GM12878 (cell line): ENCODE data around the gene DCTN5. TPM values are rescaled to one million over a fixed set of nuclear protein-coding genes. Genes with fewer than 3 reads are reported as not detected.

ENCODE experiments used
- ASH2L ChIP-seq: fragments of 300-600, 200-600 bp; sonication (generic); IDR thresholded peaks from 2 replicates; pipeline ENCODE4 v1.6.1; 2017; ENCODE audit warnings: low read depth, mild to moderate bottlenecking, borderline replicate concordance
- BACH1 ChIP-seq: fragments of 450-650 bp; IDR thresholded peaks from 2 replicates; pipeline ENCODE4 v1.6.1; 2017; ENCODE audit warnings: mild to moderate bottlenecking, borderline replicate concordance
- CBX5 ChIP-seq: sonication (generic); IDR thresholded peaks from 2 replicates; pipeline ENCODE4 v1.6.1; 2016; ENCODE audit warnings: low read depth, moderate library complexity, mild to moderate bottlenecking, inconsistent platforms
- CHD4 ChIP-seq: fragments of 200-600 bp; sonication (generic); IDR thresholded peaks from 2 replicates; pipeline ENCODE4 v1.6.1; 2016; ENCODE audit warnings: mild to moderate bottlenecking
- FOS ChIP-seq: IDR thresholded peaks from 3 replicates; pipeline ENCODE4 v1.6.1; 2011; ENCODE audit warnings: borderline replicate concordance; ENCODE audit not compliant: insufficient read length; ENCODE audit errors: extremely low read depth
- HDGF ChIP-seq: fragments of 450-650 bp; IDR thresholded peaks from 2 replicates; pipeline ENCODE4 v1.6.1; 2016; ENCODE audit warnings: antibody characterized with exemption
- MEF2B ChIP-seq: fragments of 450-650 bp; IDR thresholded peaks from 2 replicates; pipeline ENCODE4 v1.6.1; 2018; ENCODE audit warnings: mild to moderate bottlenecking, moderate library complexity; ENCODE audit not compliant: partially characterized antibody, poor library complexity, severe bottlenecking
- MYB ChIP-seq: fragments of 150-350 bp; IDR thresholded peaks from 2 replicates; pipeline ENCODE4 v1.6.1; 2014; ENCODE audit warnings: mild to moderate bottlenecking, low read depth, low read length, borderline replicate concordance
- NFYB ChIP-seq: IDR thresholded peaks from 2 replicates; pipeline ENCODE4 v1.6.1; 2011; ENCODE audit warnings: low read depth, mild to moderate bottlenecking, low read length, improper control_type of control experiment, moderate library complexity; ENCODE audit not compliant: insufficient read depth
- PAX8 ChIP-seq: fragments of 450-650 bp; IDR thresholded peaks from 2 replicates; pipeline ENCODE4 v1.6.1; 2017; ENCODE audit warnings: mild to moderate bottlenecking, moderate library complexity
- POU2F2 ChIP-seq: IDR thresholded peaks from 3 replicates; pipeline ENCODE4 v1.6.1; 2011; ENCODE audit warnings: low read depth, mild to moderate bottlenecking, low read length, borderline replicate concordance
- RB1 ChIP-seq: fragments of 450-650 bp; formaldehyde crosslinking; IDR thresholded peaks from 2 replicates; pipeline ENCODE4 v1.6.1; 2017; ENCODE audit warnings: mild to moderate bottlenecking, borderline replicate concordance
- SMAD1 ChIP-seq: fragments of 450-650 bp; IDR thresholded peaks from 2 replicates; pipeline ENCODE4 v1.6.1; 2018; ENCODE audit warnings: mild to moderate bottlenecking, low read depth; ENCODE audit not compliant: partially characterized antibody
- SMAD5 ChIP-seq: IDR thresholded peaks from 2 replicates; pipeline ENCODE4 v1.6.1; 2016; ENCODE audit warnings: antibody characterized with exemption, low read depth
- SMARCA5 ChIP-seq: fragments of 450-650 bp; IDR thresholded peaks from 2 replicates; pipeline ENCODE4 v1.6.1; 2017; ENCODE audit warnings: mild to moderate bottlenecking
- SREBF1 ChIP-seq: IDR thresholded peaks from 2 replicates; pipeline ENCODE4 v1.6.1; 2012; ENCODE audit warnings: mild to moderate bottlenecking, low read length
- TCF12 ChIP-seq: IDR thresholded peaks from 2 replicates; pipeline ENCODE4 v1.6.1; 2011; ENCODE audit warnings: low read depth, mild to moderate bottlenecking, low read length
- ZBTB40 ChIP-seq: fragments of 450-650 bp; IDR thresholded peaks from 2 replicates; pipeline ENCODE4 v1.6.1; 2016; ENCODE audit warnings: mild to moderate bottlenecking, moderate library complexity, borderline replicate concordance
- ZNF207 ChIP-seq: fragments of 450-650 bp; IDR thresholded peaks from 2 replicates; pipeline ENCODE4 v1.6.1; 2014; ENCODE audit warnings: antibody characterized with exemption, mild to moderate bottlenecking, borderline replicate concordance
- ZNF24 ChIP-seq: fragments of 450-650 bp; IDR thresholded peaks from 2 replicates; pipeline ENCODE4 v1.6.1; 2017; ENCODE audit warnings: antibody characterized with exemption, mild to moderate bottlenecking
- ZNF622 ChIP-seq: fragments of 450-650 bp; IDR thresholded peaks from 2 replicates; pipeline ENCODE4 v1.6.1; 2017; ENCODE audit warnings: mild to moderate bottlenecking, inconsistent platforms
- polyA plus RNA-seq, 11 experiments: library from polyadenylated mRNA; depleted of rRNA in 4 of 11; unstranded in 6 of 11; stranded (reverse) in 5 of 11; fragments of >200 nt; fragmentation: Nextera tagmentation in 4 of 11; fragmentation: Illumina TruSeq in 1 of 11; extraction: Ambion mirVana in 4 of 11; extraction: Trizol in 1 of 11; gene quantifications; 1 replicate in 1 of 11; 2 replicates in 10 of 11; pipeline versions ENCODE4 v1.2.1 to v1.2.3, GENCODE V29; 2011 to 2016; ENCODE audit warnings: inconsistent platforms in 2 of 11, missing spikeins in 2 of 11, low read depth in 1 of 11
- total RNA-seq, 4 experiments: library from RNA; depleted of rRNA in 3 of 4; stranded (reverse); fragments of >200 nt in 3 of 4; fragmentation: Illumina TruSeq in 1 of 4; extraction: Trizol in 1 of 4; gene quantifications; 2 replicates each; pipeline versions ENCODE4 v1.2.1 to v1.2.3, GENCODE V29; 2013 to 2021
- TF ChIP-seq, protein P1 (sequence below): fragments of 150-350 bp; IDR thresholded peaks from 2 replicates; pipeline ENCODE4 v1.6.1; 2016; ENCODE audit warnings: low read depth, low read length
- TF ChIP-seq, protein P2 (sequence below): fragments of 450-650 bp; IDR thresholded peaks from 2 replicates; pipeline ENCODE4 v1.6.1; 2016; ENCODE audit warnings: mild to moderate bottlenecking

Gene DCTN5
- total and polyA plus RNA-seq, 10 of the 15 experiments (the other 5 are each of a cell fraction or from before 2014, with no cell fraction given): 49.1 to 153 (median 81.4) TPM

DNA sequence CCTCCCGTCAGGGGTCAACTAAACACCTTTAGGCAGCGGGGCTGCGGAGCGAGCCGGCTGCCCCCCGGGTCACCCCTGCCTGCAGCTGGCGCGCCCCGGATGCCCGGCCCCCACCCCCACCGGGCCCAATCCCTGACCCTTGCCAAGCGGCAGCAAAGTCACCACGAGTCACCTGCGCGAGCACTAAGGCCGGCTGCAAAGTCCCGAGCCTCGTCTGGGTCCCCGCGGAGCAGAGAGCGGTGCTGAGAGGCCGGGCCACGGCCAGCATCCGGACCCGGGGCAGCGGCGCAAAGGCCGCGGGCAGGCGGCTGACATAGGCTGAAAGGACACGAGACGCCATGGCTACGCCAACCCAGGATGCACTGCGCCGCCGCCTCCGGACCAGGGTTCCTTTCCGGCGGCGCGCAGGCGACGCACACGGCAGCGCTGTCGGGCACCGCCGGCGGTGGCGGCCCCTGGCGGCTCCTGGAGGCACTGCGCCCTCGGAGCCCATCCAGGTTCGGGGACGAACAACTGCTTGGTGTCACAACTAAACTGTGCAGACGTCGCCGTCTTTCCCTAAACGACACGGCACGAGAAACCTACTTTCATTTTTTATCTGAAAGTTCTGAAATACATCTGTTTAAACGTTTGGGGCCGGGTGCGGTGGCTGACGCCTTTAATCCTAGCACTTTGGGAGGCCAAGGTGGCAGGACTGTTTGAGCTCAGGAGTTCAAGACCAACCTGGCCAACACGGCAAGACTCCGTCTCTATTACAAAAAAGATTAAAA, 45.1 kb upstream of the DCTN5 start, which contains the start of gene NDUFAB1 (continued):
- TF ChIP-seq ZBTB40: no peak; the same call in 1 of the 2 replicates
- no peak; the same call in 2 of the 3 replicates for TF ChIP-seq POU2F2
- TF ChIP-seq ZNF207: peak; percentile 96; the same call in 1 of the 2 replicates
- TF ChIP-seq TCF12: no peak; the same call in 1 of the 2 replicates
- TF ChIP-seq, protein P1, sequence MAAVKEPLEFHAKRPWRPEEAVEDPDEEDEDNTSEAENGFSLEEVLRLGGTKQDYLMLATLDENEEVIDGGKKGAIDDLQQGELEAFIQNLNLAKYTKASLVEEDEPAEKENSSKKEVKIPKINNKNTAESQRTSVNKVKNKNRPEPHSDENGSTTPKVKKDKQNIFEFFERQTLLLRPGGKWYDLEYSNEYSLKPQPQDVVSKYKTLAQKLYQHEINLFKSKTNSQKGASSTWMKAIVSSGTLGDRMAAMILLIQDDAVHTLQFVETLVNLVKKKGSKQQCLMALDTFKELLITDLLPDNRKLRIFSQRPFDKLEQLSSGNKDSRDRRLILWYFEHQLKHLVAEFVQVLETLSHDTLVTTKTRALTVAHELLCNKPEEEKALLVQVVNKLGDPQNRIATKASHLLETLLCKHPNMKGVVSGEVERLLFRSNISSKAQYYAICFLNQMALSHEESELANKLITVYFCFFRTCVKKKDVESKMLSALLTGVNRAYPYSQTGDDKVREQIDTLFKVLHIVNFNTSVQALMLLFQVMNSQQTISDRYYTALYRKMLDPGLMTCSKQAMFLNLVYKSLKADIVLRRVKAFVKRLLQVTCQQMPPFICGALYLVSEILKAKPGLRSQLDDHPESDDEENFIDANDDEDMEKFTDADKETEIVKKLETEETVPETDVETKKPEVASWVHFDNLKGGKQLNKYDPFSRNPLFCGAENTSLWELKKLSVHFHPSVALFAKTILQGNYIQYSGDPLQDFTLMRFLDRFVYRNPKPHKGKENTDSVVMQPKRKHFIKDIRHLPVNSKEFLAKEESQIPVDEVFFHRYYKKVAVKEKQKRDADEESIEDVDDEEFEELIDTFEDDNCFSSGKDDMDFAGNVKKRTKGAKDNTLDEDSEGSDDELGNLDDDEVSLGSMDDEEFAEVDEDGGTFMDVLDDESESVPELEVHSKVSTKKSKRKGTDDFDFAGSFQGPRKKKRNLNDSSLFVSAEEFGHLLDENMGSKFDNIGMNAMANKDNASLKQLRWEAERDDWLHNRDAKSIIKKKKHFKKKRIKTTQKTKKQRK: no peak
- TF ChIP-seq ASH2L: no peak
- TF ChIP-seq MYB: no peak
- TF ChIP-seq SMARCA5: peak; percentile 97
- no peak for TF ChIP-seq CHD4
- TF ChIP-seq ZNF622: no peak
- TF ChIP-seq, protein P2, sequence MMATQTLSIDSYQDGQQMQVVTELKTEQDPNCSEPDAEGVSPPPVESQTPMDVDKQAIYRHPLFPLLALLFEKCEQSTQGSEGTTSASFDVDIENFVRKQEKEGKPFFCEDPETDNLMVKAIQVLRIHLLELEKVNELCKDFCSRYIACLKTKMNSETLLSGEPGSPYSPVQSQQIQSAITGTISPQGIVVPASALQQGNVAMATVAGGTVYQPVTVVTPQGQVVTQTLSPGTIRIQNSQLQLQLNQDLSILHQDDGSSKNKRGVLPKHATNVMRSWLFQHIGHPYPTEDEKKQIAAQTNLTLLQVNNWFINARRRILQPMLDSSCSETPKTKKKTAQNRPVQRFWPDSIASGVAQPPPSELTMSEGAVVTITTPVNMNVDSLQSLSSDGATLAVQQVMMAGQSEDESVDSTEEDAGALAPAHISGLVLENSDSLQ: peak; percentile 18; the same call in 1 of the 2 replicates
- TF ChIP-seq SREBF1: no peak
- no peak for TF ChIP-seq HDGF
- TF ChIP-seq BACH1: peak; percentile 47; the same call in 1 of the 2 replicates
- TF ChIP-seq ZNF24: peak; percentile 71
- TF ChIP-seq SMAD5: no peak; the same call in 1 of the 2 replicates
- no peak for TF ChIP-seq CBX5
- TF ChIP-seq MEF2B: no peak
- TF ChIP-seq PAX8: no peak
- TF ChIP-seq SMAD1: no peak
- TF ChIP-seq RB1: peak; percentile 84; the same call in 1 of the 2 replicates
- no peak for TF ChIP-seq FOS
- no peak for TF ChIP-seq NFYB
